ENCODE data around the gene C3orf85. TPM values are rescaled to one million over a fixed set of nuclear protein-coding genes. Genes with fewer than 3 reads are reported as not detected.

C3orf85 gene
- total RNA-seq, 1 donor from 2014 or later = not detected

- no peak overlapping the region for H2AFZ ChIP-seq (replicated peaks)
- no peak overlapping the region for H3K4me3 ChIP-seq
- DNase-seq (ENCODE audit: low spot score) = no peak
- TF ChIP-seq, protein P1, sequence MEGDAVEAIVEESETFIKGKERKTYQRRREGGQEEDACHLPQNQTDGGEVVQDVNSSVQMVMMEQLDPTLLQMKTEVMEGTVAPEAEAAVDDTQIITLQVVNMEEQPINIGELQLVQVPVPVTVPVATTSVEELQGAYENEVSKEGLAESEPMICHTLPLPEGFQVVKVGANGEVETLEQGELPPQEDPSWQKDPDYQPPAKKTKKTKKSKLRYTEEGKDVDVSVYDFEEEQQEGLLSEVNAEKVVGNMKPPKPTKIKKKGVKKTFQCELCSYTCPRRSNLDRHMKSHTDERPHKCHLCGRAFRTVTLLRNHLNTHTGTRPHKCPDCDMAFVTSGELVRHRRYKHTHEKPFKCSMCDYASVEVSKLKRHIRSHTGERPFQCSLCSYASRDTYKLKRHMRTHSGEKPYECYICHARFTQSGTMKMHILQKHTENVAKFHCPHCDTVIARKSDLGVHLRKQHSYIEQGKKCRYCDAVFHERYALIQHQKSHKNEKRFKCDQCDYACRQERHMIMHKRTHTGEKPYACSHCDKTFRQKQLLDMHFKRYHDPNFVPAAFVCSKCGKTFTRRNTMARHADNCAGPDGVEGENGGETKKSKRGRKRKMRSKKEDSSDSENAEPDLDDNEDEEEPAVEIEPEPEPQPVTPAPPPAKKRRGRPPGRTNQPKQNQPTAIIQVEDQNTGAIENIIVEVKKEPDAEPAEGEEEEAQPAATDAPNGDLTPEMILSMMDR (IDR thresholded peaks at IDR 0.05) = no peak
- TF ChIP-seq EZH2phosphoT487 (IDR thresholded peaks at IDR 0.05) (no peak), EZH2 (IDR thresholded peaks at IDR 0.05) (no peak)
- no peaks in the 10 kb centered on the region for H3F3A ChIP-seq (ENCODE audit: low read depth)
- H3K36me3 ChIP-seq = no peaks in the 10 kb centered on the region
- Mint-ChIP-seq H3K27ac (peak overlapping the region; percentile 94), H3K4me3 (no peak overlapping the region), H3K4me1 (peaks cover 19% of the 10 kb centered on the region), H3K9me3 (no peaks in the 10 kb centered on the region), H3K27me3 (ENCODE audit: insufficient read depth, low read depth) (peaks cover 6% of the 10 kb centered on the region), H3K36me3 (no peaks in the 10 kb centered on the region)
- no peak overlapping the region for H3K27ac ChIP-seq
- no peaks in the 10 kb centered on the region for H3K27me3 ChIP-seq
- no peak overlapping the region for H3K9ac ChIP-seq
- H4K20me1 ChIP-seq (ENCODE audit: low read depth) = no peaks in the 10 kb centered on the region
- no peaks in the 10 kb centered on the region for H3K79me2 ChIP-seq (ENCODE audit: low read depth)
- no peak overlapping the region for H3K4me2 ChIP-seq
- no peaks in the 10 kb centered on the region for H3K9me3 ChIP-seq (ENCODE audit: low read depth)
- H3K4me1 ChIP-seq = peaks cover 4% of the 10 kb centered on the region
These were observed 41.4 kb downstream of the C3orf85 start for GRCh38 chr3:109177908-109178307.

GRCh38 chr3:109178708-109179107, 42.2 kb downstream of the C3orf85 start:
- peaks cover 6% of the 10 kb centered on the region for H3K27me3 Mint-ChIP-seq (ENCODE audit: insufficient read depth, low read depth)
- no peaks in the 10 kb centered on the region for H3K79me2 ChIP-seq (ENCODE audit: low read depth)
- no peaks in the 10 kb centered on the region for H3K9me3 Mint-ChIP-seq
- DNase-seq (ENCODE audit: low spot score) = no peak
- H3K4me2 ChIP-seq = no peak overlapping the region
- H3K27me3 ChIP-seq = no peaks in the 10 kb centered on the region
- TF ChIP-seq, protein P1 (IDR thresholded peaks at IDR 0.05) = no peak
- TF ChIP-seq EZH2phosphoT487 (IDR thresholded peaks at IDR 0.05) (no peak), EZH2 (IDR thresholded peaks at IDR 0.05) (no peak)
- H2AFZ ChIP-seq (replicated peaks) = peak overlapping the region; percentile 44
- no peaks in the 10 kb centered on the region for H3K36me3 Mint-ChIP-seq
- H3K9me3 ChIP-seq (ENCODE audit: low read depth) = no peaks in the 10 kb centered on the region
- H3K4me3 ChIP-seq = no peak overlapping the region
- H3K9ac ChIP-seq = no peak overlapping the region
- H3F3A ChIP-seq (ENCODE audit: low read depth) = no peaks in the 10 kb centered on the region
- H4K20me1 ChIP-seq (ENCODE audit: low read depth) = no peaks in the 10 kb centered on the region
- peaks cover 4% of the 10 kb centered on the region for H3K4me1 ChIP-seq
- no peak overlapping the region for H3K27ac ChIP-seq
- no peaks in the 10 kb centered on the region for H3K36me3 ChIP-seq
- H3K4me1 Mint-ChIP-seq = peaks cover 19% of the 10 kb centered on the region
- H3K27ac Mint-ChIP-seq = peak overlapping the region; percentile 94
- no peak overlapping the region for H3K4me3 Mint-ChIP-seq

DNA sequence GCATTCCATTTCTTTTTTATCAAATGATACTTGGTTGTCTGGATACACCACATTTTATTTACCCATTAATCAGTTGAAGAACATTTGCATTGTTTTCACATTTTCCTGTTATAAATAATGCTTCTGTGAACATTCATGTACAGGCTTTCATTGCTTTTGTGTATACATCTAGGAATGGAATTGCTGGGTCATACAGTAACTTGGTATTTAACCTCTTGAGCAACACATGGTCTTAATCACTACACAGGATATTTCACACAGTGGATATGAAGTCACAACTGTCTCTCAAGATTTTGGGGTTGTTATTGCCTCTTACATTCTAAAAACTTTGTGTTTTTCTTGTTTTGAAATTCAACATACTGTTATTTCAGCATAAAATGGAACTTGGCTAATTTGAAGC, 48.2 kb downstream of the C3orf85 start:
- H3K4me1 Mint-ChIP-seq = peaks cover 6% of the 10 kb centered on the region
- Histone ChIP-seq H3F3A (ENCODE audit: low read depth) (no peaks in the 10 kb centered on the region), H3K9me3 (ENCODE audit: low read depth) (no peaks in the 10 kb centered on the region), H3K27ac (no peak overlapping the region), H3K4me2 (no peak overlapping the region), H3K4me1 (no peaks in the 10 kb centered on the region), H3K4me3 (no peak overlapping the region), H3K27me3 (no peaks in the 10 kb centered on the region), H4K20me1 (ENCODE audit: low read depth) (no peaks in the 10 kb centered on the region), H2AFZ (replicated peaks) (no peak overlapping the region), H3K9ac (no peak overlapping the region), H3K79me2 (ENCODE audit: low read depth) (no peaks in the 10 kb centered on the region), H3K36me3 (no peaks in the 10 kb centered on the region)
- H3K9me3 Mint-ChIP-seq = no peaks in the 10 kb centered on the region
- DNase-seq (ENCODE audit: low spot score) = no peak
- H3K27me3 Mint-ChIP-seq (ENCODE audit: insufficient read depth, low read depth) = peaks cover 6% of the 10 kb centered on the region
- TF ChIP-seq, protein P1 (IDR thresholded peaks at IDR 0.05) = no peak
- TF ChIP-seq EZH2phosphoT487 (IDR thresholded peaks at IDR 0.05) (no peak), EZH2 (IDR thresholded peaks at IDR 0.05) (no peak)
- peaks cover 2% of the 10 kb centered on the region for H3K36me3 Mint-ChIP-seq
- H3K4me3 Mint-ChIP-seq = no peak overlapping the region
- no peak overlapping the region for H3K27ac Mint-ChIP-seq

All from neural progenitor cell (in vitro differentiated cells).